Suppressor macrophage (primary cell): Measurements from ENCODE around the gene AQP12A.
A peak's percentile ranks its signal among the peaks of the same experiment; 100 is the strongest.

Experiments used
- DNase-seq, 4 experiments: peaks; one replicate each; pipeline ENCODE4 v3.0.0-alpha.2; 2020 to 2022

Gene AQP12A

GRCh38 chr2:240725266-240725665, 33.6 kb downstream of the AQP12A start:
- no peak for DNase-seq

DNA sequence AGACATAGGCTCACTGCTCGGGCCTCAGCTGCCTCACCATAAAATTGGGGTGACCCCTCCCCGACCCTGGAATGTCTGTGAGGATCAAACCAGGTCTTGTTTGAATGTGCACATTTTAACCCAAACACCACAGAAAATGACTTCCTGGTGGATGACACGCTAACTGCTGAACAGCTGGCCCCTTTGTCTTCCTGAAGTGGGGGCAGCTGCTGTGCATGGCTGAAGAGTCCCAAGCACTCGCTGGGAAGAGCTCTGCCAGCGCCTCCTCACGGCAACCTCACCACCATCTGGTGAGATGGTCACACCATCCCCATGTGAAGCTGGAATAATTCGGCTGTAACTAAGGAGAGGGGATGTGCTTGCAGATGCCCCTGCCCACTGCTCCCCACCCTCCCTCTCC, 34.0 kb downstream of the AQP12A start:
- no peak for DNase-seq

DNA sequence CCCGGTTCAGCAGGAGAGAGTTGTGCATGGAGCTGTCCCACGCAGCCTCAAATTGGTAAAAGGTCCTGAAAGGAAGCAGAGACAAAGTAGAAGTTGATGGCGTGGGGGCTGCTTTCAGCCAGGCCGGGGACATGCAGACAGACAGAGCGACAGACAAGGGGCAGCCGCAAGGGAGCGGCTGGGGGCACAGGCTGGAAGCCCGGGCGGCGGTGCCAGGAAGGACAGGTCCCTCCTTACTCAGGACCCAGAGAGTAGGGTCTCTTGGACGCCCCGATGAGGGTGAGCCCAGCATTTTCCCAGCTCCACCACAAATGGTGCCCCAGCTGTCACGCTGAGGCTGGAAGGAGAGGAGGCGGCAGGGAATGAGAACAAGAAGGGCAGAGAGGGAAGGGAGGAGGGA, 35.2 kb downstream of the AQP12A start:
- DNase-seq = no peak

DNA sequence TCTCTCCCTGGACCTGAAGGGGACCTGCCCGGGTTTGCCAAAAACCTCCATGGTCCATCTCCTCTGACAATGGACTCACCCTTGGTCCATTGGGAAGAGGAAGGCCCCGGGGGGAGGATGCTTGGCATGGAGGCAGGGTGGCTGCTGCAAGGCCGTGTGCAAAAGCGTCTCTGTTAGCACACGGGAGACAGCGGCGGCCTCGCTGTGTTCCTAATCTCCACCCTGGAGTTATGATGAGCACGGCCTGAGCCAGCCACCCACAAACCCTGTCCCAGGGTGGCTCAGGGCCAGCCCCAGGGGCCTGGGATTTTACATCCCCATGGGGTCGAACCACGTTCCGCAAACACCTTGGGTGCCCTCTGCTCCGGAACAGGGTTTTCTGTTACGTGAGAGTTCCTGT, 35.8 kb downstream of the AQP12A start:
- DNase-seq = peak in 2 of 4 experiments; percentile 3 to 23

- DNase-seq = no peak
These were observed 36.2 kb downstream of the AQP12A start for GRCh38 chr2:240727913-240728312.

GRCh38 chr2:240728361-240728760, 36.7 kb downstream of the AQP12A start:
- DNase-seq = no peak

DNA sequence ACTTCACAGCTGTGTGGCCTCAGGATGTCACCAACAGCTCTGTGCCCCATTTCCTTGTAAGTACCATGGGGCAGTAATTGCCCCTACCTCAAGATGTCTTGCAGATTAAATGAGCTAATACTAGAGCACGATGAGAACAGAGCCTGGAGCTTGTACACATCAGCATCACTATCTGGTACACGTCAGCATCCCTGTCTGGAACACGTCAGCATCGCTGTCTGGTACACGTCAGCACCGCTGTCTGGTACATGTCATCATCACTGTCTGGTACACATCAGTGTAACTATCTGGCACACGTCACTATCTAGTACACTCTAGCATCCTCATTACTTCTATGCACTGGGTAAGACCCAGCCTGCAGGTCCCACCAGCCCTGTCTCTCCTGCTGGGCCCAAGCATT, 37.2 kb downstream of the AQP12A start:
- DNase-seq = no peak

GRCh38 chr2:240730501-240731177, 39.0 kb downstream of the AQP12A start:
- DNase-seq = no peak

DNA sequence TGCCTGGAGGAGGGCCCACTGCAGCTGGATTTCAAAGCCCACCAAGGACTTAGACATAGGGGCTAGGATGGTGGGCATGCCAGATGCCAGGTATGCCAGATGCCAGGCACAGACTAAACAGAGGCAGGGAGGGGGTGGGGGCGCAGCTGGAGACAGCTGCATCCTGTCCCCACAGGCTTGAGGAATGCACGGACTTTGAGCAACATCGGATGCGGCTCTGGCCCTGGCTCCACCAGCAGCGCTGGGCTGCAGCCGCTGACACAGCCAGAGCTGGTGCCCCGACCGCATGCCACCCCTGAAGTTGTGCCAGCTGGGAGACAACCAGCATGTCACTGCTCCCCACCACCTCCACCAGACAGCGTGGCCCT, 39.5 kb downstream of the AQP12A start:
- no peak for DNase-seq

GRCh38 chr2:240732184-240732583, 40.5 kb downstream of the AQP12A start:
- no peak for DNase-seq

- no peak for DNase-seq
These were observed 41.4 kb downstream of the AQP12A start for GRCh38 chr2:240732911-240733622.

GRCh38 chr2:240733803-240734495, 42.3 kb downstream of the AQP12A start:
- peak; percentile 13 to 54 (median 40) for DNase-seq

DNA sequence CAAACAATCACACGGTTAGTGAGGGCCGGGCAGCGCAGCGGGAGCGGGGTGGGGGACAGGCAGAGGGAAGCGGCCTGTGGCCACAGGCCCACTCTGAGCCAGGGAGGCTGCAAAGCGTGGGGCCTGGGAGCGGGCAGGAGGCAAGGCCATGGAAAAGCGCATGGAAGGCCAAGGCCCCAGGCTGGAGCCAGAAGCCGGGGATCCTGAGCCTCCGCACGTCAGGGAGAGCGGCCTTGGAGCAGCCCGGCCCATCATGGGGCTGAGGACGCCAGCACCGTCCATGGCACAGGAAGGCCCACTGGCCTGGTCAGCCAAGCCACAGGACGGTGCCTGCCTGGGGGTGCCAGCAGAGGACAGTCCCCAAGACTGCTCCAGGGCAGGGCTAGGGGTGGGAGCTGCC, 43.1 kb downstream of the AQP12A start:
- DNase-seq = no peak

- DNase-seq = no peak
These were observed 43.8 kb downstream of the AQP12A start for GRCh38 chr2:240735476-240735875.

GRCh38 chr2:240736281-240737250, 44.9 kb downstream of the AQP12A start:
- no peak for DNase-seq

GRCh38 chr2:240737512-240737911, 45.8 kb downstream of the AQP12A start:
- DNase-seq = no peak

DNA sequence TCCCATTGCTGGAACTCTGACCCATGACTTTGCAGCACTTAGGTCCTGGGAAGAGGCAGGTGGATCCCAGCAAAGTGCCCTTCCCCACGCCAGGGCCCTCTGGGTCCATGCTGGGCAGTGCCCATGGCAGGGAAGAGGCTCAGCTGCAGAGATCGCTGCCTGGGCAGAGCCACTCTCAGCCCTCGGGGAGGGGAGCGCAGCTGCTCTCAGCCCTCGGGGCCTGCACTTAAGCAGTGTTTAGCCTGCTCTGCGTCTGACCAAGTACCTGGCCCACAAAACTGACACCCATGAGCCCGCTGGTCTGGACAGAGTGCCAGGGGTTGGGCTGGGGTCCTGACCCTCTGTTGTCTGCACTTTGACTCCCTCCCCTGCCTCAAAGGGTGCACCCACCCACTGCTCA, 46.3 kb downstream of the AQP12A start:
- DNase-seq = no peak

- no peak for DNase-seq
These were observed 48.1 kb downstream of the AQP12A start for GRCh38 chr2:240739797-240740196.

GRCh38 chr2:240741091-240741490, 49.4 kb downstream of the AQP12A start:
- DNase-seq = no peak

- DNase-seq = no peak
These were observed 51.0 kb downstream of the AQP12A start for GRCh38 chr2:240742602-240743095.

- DNase-seq = no peak
These were observed 53.8 kb downstream of the AQP12A start for GRCh38 chr2:240745456-240745855.

DNA sequence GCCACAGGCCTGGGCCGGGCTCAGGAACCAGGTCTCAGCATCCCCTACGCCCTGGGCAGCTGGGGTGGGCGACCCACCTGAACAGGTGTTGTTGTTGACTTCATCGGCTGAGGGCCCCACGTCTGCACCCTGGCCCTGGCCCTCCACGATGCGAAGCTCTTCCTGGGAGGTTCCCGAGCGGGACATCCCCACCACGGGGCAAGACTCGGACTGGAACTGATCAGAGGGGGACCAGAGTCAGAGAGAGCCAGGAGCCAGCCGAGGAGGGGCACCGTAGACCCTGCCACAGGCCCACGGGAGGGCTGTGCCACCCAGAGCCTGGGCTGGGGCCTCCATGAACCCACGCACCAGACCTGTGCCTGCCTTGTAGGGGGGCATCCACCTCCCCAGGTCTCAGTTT, 54.3 kb downstream of the AQP12A start:
- DNase-seq = no peak

- DNase-seq = no peak
These were observed 55.0 kb downstream of the AQP12A start for GRCh38 chr2:240746671-240747070.
